HEK293 (cell line): ENCODE measurements around the gene HSPA4.
"Not testable (repeated sequence)": the region's sequence is repeated elsewhere in the genome, so short reads cannot be mapped to it uniquely, and the experiment has no call there.

Experiments
- GLI4 ChIP-seq: fragments of 450-650 bp; formaldehyde crosslinking; IDR thresholded peaks from 2 replicates; pipeline ENCODE4 v1.5.1; 2016; ENCODE audit warnings: missing biosample characterization, missing genetic modification characterization
- KLF10 ChIP-seq: fragments of 450-650 bp; IDR thresholded peaks from 2 replicates; pipeline ENCODE4 v1.5.1; 2018; ENCODE audit warnings: missing biosample characterization, mild to moderate bottlenecking, missing genetic modification characterization
- SALL2 ChIP-seq: fragments of 450-650 bp; formaldehyde crosslinking; IDR thresholded peaks from 2 replicates; pipeline ENCODE4 v1.5.0; 2017; ENCODE audit warnings: missing biosample characterization, mild to moderate bottlenecking, missing genetic modification characterization, borderline replicate concordance
- YY1 ChIP-seq: fragments of 450-650 bp; formaldehyde crosslinking; IDR thresholded peaks from 2 replicates; pipeline ENCODE4 v1.5.1; 2018; ENCODE audit warnings: missing biosample characterization, missing genetic modification characterization
- ZFP41 ChIP-seq: fragments of 450-650 bp; formaldehyde crosslinking; IDR thresholded peaks from 2 replicates; pipeline ENCODE4 v1.5.1; 2016; ENCODE audit warnings: missing biosample characterization, missing genetic modification characterization, borderline replicate concordance
- ZNF146 ChIP-seq: fragments of 450-650 bp; formaldehyde crosslinking; IDR thresholded peaks from 2 replicates; pipeline ENCODE4 v1.5.1; 2016; ENCODE audit warnings: missing biosample characterization, missing genetic modification characterization
- ZNF202 ChIP-seq: fragments of 450-650 bp; formaldehyde crosslinking; IDR thresholded peaks from 2 replicates; pipeline ENCODE4 v1.5.1; 2016; ENCODE audit warnings: missing biosample characterization, missing genetic modification characterization, borderline replicate concordance
- ZNF292 ChIP-seq: fragments of 450-650 bp; formaldehyde crosslinking; IDR thresholded peaks from 2 replicates; pipeline ENCODE4 v1.5.1; 2016; ENCODE audit warnings: low read depth, missing biosample characterization, missing genetic modification characterization, borderline replicate concordance
- ZNF670 ChIP-seq: fragments of 450-650 bp; formaldehyde crosslinking; IDR thresholded peaks from 2 replicates; pipeline ENCODE4 v1.5.1; 2016; ENCODE audit warnings: missing biosample characterization, missing genetic modification characterization, low read depth
- TF ChIP-seq, protein P1 (sequence below): fragments of 450-650 bp; formaldehyde crosslinking; IDR thresholded peaks from 2 replicates; pipeline ENCODE4 v1.5.1; 2016; ENCODE audit warnings: missing biosample characterization, missing genetic modification characterization
- TF ChIP-seq, protein P2 (sequence below): fragments of 450-650 bp; formaldehyde crosslinking; IDR thresholded peaks from 2 replicates; pipeline ENCODE4 v1.5.1; 2016; ENCODE audit warnings: missing biosample characterization, missing genetic modification characterization

DNA sequence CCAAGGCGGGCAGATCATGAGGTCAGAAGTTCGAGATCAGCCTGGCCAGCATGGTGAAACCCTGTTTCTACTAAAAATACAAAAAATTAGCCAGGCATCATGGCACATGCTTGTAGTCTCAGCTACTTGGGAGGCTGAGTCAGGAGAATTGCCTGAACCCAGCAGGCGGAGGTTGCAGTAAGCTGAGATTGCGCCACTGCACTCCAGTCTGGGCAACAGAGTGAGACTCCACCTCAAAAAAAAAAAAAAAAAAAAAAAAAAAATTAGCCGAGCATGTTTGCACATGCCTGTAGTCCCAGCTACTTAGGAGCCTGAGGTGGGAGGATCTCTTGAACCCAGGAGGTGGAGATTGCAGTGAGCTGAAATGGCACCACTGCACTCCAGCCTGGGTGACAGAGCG lies 15.1 kb upstream of the HSPA4 start:
- TF ChIP-seq GLI4 (tag by site-specific recombination); YY1 (tag by site-specific recombination); ZNF292 (tag by site-specific recombination); ZFP41; KLF10 (tag by site-specific recombination); ZNF146 (tag by site-specific recombination); ZNF670 (tag by site-specific recombination); ZNF202 (tag by site-specific recombination); SALL2 (tag by site-specific recombination): not testable (repeated sequence)
- TF ChIP-seq, protein P1, sequence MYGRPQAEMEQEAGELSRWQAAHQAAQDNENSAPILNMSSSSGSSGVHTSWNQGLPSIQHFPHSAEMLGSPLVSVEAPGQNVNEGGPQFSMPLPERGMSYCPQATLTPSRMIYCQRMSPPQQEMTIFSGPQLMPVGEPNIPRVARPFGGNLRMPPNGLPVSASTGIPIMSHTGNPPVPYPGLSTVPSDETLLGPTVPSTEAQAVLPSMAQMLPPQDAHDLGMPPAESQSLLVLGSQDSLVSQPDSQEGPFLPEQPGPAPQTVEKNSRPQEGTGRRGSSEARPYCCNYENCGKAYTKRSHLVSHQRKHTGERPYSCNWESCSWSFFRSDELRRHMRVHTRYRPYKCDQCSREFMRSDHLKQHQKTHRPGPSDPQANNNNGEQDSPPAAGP (tag by site-specific recombination), result not testable (repeated sequence)
- TF ChIP-seq, protein P2, sequence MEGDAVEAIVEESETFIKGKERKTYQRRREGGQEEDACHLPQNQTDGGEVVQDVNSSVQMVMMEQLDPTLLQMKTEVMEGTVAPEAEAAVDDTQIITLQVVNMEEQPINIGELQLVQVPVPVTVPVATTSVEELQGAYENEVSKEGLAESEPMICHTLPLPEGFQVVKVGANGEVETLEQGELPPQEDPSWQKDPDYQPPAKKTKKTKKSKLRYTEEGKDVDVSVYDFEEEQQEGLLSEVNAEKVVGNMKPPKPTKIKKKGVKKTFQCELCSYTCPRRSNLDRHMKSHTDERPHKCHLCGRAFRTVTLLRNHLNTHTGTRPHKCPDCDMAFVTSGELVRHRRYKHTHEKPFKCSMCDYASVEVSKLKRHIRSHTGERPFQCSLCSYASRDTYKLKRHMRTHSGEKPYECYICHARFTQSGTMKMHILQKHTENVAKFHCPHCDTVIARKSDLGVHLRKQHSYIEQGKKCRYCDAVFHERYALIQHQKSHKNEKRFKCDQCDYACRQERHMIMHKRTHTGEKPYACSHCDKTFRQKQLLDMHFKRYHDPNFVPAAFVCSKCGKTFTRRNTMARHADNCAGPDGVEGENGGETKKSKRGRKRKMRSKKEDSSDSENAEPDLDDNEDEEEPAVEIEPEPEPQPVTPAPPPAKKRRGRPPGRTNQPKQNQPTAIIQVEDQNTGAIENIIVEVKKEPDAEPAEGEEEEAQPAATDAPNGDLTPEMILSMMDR, result not testable (repeated sequence)
